Measurements from ENCODE around the gene PRRT1.
"Not testable (repeated sequence)": the region's sequence is repeated elsewhere in the genome, so short reads cannot be mapped to it uniquely, and the experiment has no call there.

DNA sequence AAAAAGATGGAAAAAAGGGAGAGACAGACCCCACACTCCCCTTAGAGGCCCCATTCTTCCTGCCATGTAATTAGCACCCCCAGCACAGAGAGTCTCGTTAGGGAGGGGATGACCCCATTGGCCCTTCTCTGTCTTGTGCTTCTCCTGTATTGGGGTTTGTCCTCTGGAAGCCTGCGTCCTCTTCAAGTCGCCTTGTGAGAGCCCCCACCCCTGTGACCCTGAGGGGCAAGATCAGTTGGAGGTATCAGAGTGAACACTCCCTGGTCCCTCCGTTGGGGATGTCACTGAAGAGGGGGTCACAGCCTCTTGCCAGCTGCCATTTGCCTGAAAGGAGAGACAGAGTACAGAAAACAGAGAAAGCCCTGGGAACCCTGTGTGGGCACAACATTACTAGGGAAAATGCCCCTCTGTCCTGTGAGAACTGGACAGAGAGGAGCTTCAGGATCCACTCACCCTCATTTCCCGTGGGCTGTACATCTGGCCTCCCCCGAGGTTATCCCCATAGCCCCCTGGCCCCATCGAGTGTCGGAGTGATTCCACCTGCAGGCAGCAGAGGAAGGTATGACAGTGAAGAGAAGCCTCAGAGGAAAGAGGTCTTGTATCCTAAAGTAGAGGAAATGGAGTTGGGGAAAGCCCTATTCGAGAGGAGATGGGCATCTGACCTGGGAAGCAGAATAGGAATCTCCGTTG is 34.6 kb upstream of the PRRT1 start:
- TF ChIP-seq SP1, RAD21 (IDR thresholded peaks at IDR 0.05): not testable (repeated sequence)
- TF ChIP-seq, protein P1, sequence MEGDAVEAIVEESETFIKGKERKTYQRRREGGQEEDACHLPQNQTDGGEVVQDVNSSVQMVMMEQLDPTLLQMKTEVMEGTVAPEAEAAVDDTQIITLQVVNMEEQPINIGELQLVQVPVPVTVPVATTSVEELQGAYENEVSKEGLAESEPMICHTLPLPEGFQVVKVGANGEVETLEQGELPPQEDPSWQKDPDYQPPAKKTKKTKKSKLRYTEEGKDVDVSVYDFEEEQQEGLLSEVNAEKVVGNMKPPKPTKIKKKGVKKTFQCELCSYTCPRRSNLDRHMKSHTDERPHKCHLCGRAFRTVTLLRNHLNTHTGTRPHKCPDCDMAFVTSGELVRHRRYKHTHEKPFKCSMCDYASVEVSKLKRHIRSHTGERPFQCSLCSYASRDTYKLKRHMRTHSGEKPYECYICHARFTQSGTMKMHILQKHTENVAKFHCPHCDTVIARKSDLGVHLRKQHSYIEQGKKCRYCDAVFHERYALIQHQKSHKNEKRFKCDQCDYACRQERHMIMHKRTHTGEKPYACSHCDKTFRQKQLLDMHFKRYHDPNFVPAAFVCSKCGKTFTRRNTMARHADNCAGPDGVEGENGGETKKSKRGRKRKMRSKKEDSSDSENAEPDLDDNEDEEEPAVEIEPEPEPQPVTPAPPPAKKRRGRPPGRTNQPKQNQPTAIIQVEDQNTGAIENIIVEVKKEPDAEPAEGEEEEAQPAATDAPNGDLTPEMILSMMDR (IDR thresholded peaks at IDR 0.05; ENCODE audit: low read depth, low read length, missing input control) = not testable (repeated sequence)

Measured in liver (tissue), 3 donors.